H9 (cell line): Measurements from ENCODE around the gene LEFTY1. TPM values are rescaled to one million over a fixed set of nuclear protein-coding genes. Genes with fewer than 3 reads are reported as not detected.

Experiments
- DNase-seq: peaks from one replicate; pipeline ENCODE4 v3.0.0-alpha.2; 2017
- H2AFZ ChIP-seq: one replicate; pipeline ENCODE4 v1.6.1; 2013; ENCODE audit warnings: mild to moderate bottlenecking, low read length, control low read depth, moderate library complexity
- H2AK5ac ChIP-seq: 2 replicates; pipeline ENCODE4 v1.6.1; 2013; ENCODE audit warnings: low read length, control low read depth, mixed read lengths; ENCODE audit not compliant: insufficient read length
- H2BK120ac ChIP-seq: one replicate; pipeline ENCODE4 v1.6.1; 2013; ENCODE audit warnings: low read depth, mild to moderate bottlenecking, low read length, control low read depth, inconsistent platforms; ENCODE audit not compliant: poor library complexity, severe bottlenecking
- H2BK12ac ChIP-seq: 2 replicates; pipeline ENCODE4 v1.6.1; 2013; ENCODE audit warnings: low read length, control low read depth, mixed read lengths, low read depth; ENCODE audit not compliant: insufficient read length
- H2BK15ac ChIP-seq: 2 replicates; pipeline ENCODE4 v1.6.1; 2013; ENCODE audit warnings: low read depth, low read length, control low read depth
- H2BK20ac ChIP-seq: one replicate; pipeline ENCODE4 v1.6.1; 2013; ENCODE audit warnings: low read depth, mild to moderate bottlenecking, low read length, control low read depth, inconsistent platforms; ENCODE audit not compliant: poor library complexity, severe bottlenecking
- H2BK5ac ChIP-seq: 2 replicates; pipeline ENCODE4 v1.6.1; 2013; ENCODE audit warnings: low read length, control low read depth, mixed read lengths; ENCODE audit not compliant: insufficient read length
- H3K14ac ChIP-seq: 2 replicates; pipeline ENCODE4 v1.6.1; 2013; ENCODE audit warnings: low read length, control low read depth; ENCODE audit not compliant: insufficient read depth
- H3K18ac ChIP-seq: 2 replicates; pipeline ENCODE4 v1.6.1; 2013; ENCODE audit warnings: low read depth, mild to moderate bottlenecking, mixed read lengths, low read length, control low read depth; ENCODE audit not compliant: insufficient read length
- H3K23ac ChIP-seq: 2 replicates; pipeline ENCODE4 v1.6.1; 2013; ENCODE audit warnings: low read length, control low read depth, mixed read lengths, low read depth; ENCODE audit not compliant: insufficient read length
- H3K23me2 ChIP-seq: 2 replicates; pipeline ENCODE4 v1.6.1; 2013; ENCODE audit warnings: low read depth, mild to moderate bottlenecking, mixed read lengths, low read length, control low read depth; ENCODE audit not compliant: insufficient read length, poor library complexity, severe bottlenecking
- H3K27ac ChIP-seq: 2 replicates; pipeline ENCODE4 v1.5.1; 2013; ENCODE audit warnings: low read length, control low read depth, mixed read lengths, low read depth; ENCODE audit not compliant: insufficient read length
- H3K27me3 ChIP-seq: 2 replicates; pipeline ENCODE4 v1.6.1; 2013; ENCODE audit warnings: low read length, control low read depth, inconsistent platforms; ENCODE audit not compliant: insufficient read depth
- H3K4ac ChIP-seq: 2 replicates; pipeline ENCODE4 v1.6.1; 2013; ENCODE audit warnings: low read depth, mild to moderate bottlenecking, control low read depth, inconsistent platforms, low read length, moderate library complexity
- H3K4me1 ChIP-seq: 2 replicates; pipeline ENCODE4 v1.6.1; 2013; ENCODE audit warnings: low read length, control low read depth, inconsistent platforms; ENCODE audit not compliant: insufficient read depth
- H3K4me2 ChIP-seq: 2 replicates; pipeline ENCODE4 v1.6.1; 2013; ENCODE audit warnings: low read length, control low read depth, mixed read lengths; ENCODE audit not compliant: insufficient read length, insufficient read depth
- H3K56ac ChIP-seq: 2 replicates; pipeline ENCODE4 v1.6.1; 2013; ENCODE audit warnings: low read depth, mild to moderate bottlenecking, mixed read lengths, low read length, control low read depth; ENCODE audit not compliant: insufficient read length
- H3K79me1 ChIP-seq: 2 replicates; pipeline ENCODE4 v1.6.1; 2013; ENCODE audit warnings: low read depth, mild to moderate bottlenecking, moderate library complexity, low read length, control low read depth, inconsistent platforms; ENCODE audit not compliant: insufficient read depth, poor library complexity, severe bottlenecking
- H3K79me2 ChIP-seq: 2 replicates; pipeline ENCODE4 v1.6.1; 2013; ENCODE audit warnings: low read length, control low read depth, inconsistent platforms; ENCODE audit not compliant: insufficient read depth
- H3K9ac ChIP-seq: 2 replicates; pipeline ENCODE4 v1.6.1; 2013; ENCODE audit warnings: low read length, control low read depth, mixed read lengths; ENCODE audit not compliant: insufficient read length; ENCODE audit errors: extremely low read depth
- H3K9me3 ChIP-seq: one replicate; pipeline ENCODE4 v1.6.1; 2013; ENCODE audit warnings: low read depth, low read length, inconsistent platforms; ENCODE audit not compliant: control insufficient read depth
- H3T11ph ChIP-seq: one replicate; pipeline ENCODE4 v1.6.1; 2013; ENCODE audit warnings: mild to moderate bottlenecking, low read length, control low read depth, inconsistent platforms
- H4K20me1 ChIP-seq: one replicate; pipeline ENCODE4 v1.6.1; 2013; ENCODE audit not compliant: control insufficient read depth, insufficient read length, insufficient read depth
- H4K5ac ChIP-seq: 2 replicates; pipeline ENCODE4 v1.6.1; 2013; ENCODE audit warnings: low read depth, mild to moderate bottlenecking, mixed read lengths, low read length, control low read depth; ENCODE audit not compliant: insufficient read length
- H4K8ac ChIP-seq: replicated peaks from 2 replicates; pipeline ENCODE4 v1.6.1; 2013; ENCODE audit warnings: low read length, control low read depth, mixed read lengths, low read depth; ENCODE audit not compliant: insufficient read length
- H4K91ac ChIP-seq: 2 replicates; pipeline ENCODE4 v1.6.1; 2013; ENCODE audit warnings: low read depth, mild to moderate bottlenecking, moderate library complexity, mixed read lengths, low read length, control low read depth; ENCODE audit not compliant: insufficient read length
- H3K27ac Mint-ChIP-seq, 3 experiments: 2 replicates in 2 of 3; 3 replicates in 1 of 3; pipeline ENCODE4 v1.8.0; 2020 to 2021; ENCODE audit warnings: mixed read lengths in 3 of 3, mild to moderate bottlenecking in 1 of 3, moderate library complexity in 1 of 3
- H3K27me3 Mint-ChIP-seq: 2 replicates; pipeline ENCODE4 v1.8.0; 2021; ENCODE audit warnings: low read depth, mild to moderate bottlenecking, moderate library complexity, mixed read lengths
- H3K36me3 Mint-ChIP-seq, 3 experiments: 2 replicates in 2 of 3; 3 replicates in 1 of 3; pipeline ENCODE4 v1.8.0; 2020 to 2021; ENCODE audit warnings: low read depth in 3 of 3, mixed read lengths in 3 of 3; ENCODE audit not compliant: insufficient read depth in 1 of 3
- H3K4me1 Mint-ChIP-seq, 2 experiments: 2 replicates each; pipeline ENCODE4 v1.8.0; 2020; ENCODE audit warnings: mixed read lengths in 2 of 2
- H3K4me3 Mint-ChIP-seq, 2 experiments: 2 replicates in 1 of 2; 3 replicates in 1 of 2; pipeline ENCODE4 v1.8.0; 2020 to 2021; ENCODE audit warnings: mild to moderate bottlenecking in 2 of 2, mixed read lengths in 2 of 2, moderate library complexity in 1 of 2
- H3K9me3 Mint-ChIP-seq, 2 experiments: 2 replicates in 1 of 2; 3 replicates in 1 of 2; pipeline ENCODE4 v1.8.0; 2020; ENCODE audit warnings: mild to moderate bottlenecking in 2 of 2, mixed read lengths in 2 of 2, moderate library complexity in 1 of 2
- CTCF ChIP-seq: fragments of 200-600 bp; sonication (generic); conservative IDR thresholded peaks from 3 replicates; pipeline ENCODE4 v1.8.0; 2021; ENCODE audit warnings: antibody characterized with exemption, mild to moderate bottlenecking
- WGBS: extraction: QIAGEN DNeasy Blood & Tissue Kit; methylation state at CpG from one replicate; pipeline ENCODE4 v1.1.7; 2013; ENCODE audit warnings: missing lambda C conversion rate, low lambda C conversion rate, mixed read lengths; ENCODE audit not compliant: insufficient read length; ENCODE audit errors: extremely low coverage; 5-methylcytosine and 5-hydroxymethylcytosine counted together
- total RNA-seq: library from RNA; stranded (reverse); gene quantifications from 2 replicates; pipeline ENCODE4 v1.2.1, GENCODE V29; 2021

Gene LEFTY1
- total RNA-seq, 1 experiment from 2014 or later: 107 TPM

- Histone ChIP-seq H3K23ac (no peak overlapping the region), H3K27ac (no peak overlapping the region), H3K56ac (no peak overlapping the region), H4K8ac (no peak overlapping the region), H3K14ac (no peak overlapping the region), H4K91ac (no peak overlapping the region), H3T11ph (no peak overlapping the region), H2BK120ac (no peak overlapping the region), H3K4ac (no peak overlapping the region), H3K9ac (no peak overlapping the region), H2AK5ac (no peak overlapping the region), H4K20me1 (no peaks in the 10 kb centered on the region), H4K5ac (no peak overlapping the region), H3K18ac (no peak overlapping the region), H3K23me2 (no peaks in the 10 kb centered on the region), H3K4me2 (no peak overlapping the region), H2BK20ac (no peak overlapping the region), H3K9me3 (no peaks in the 10 kb centered on the region), H3K4me1 (no peaks in the 10 kb centered on the region; the same call in 1 of the 2 replicates), H2BK5ac (no peak overlapping the region), H2BK15ac (no peak overlapping the region), H3K79me1 (no peaks in the 10 kb centered on the region), H3K27me3 (no peaks in the 10 kb centered on the region), H2BK12ac (no peak overlapping the region), H3K79me2 (no peaks in the 10 kb centered on the region), H2AFZ (no peak overlapping the region)
- peak overlapping the region in 2 of 3 experiments; percentile 35 to 52; a peak in 2 of 7 replicates for H3K27ac Mint-ChIP-seq
- no CpG with 5 or more reads among the region's 2 CpGs for WGBS
- TF ChIP-seq CTCF: no peak
- H3K4me3 Mint-ChIP-seq: no peak overlapping the region
- H3K27me3 Mint-ChIP-seq: peaks cover 5% of the 10 kb centered on the region; the same call in 1 of the 2 replicates
- no peak for DNase-seq
- no peaks in the 10 kb centered on the region for H3K9me3 Mint-ChIP-seq
- H3K36me3 Mint-ChIP-seq: no peaks in the 10 kb centered on the region
- peaks cover 18 to 23% of the 10 kb centered on the region in 2 experiments for H3K4me1 Mint-ChIP-seq
Measured at GRCh38 chr1:225908773-225909172, 19.8 kb upstream of the LEFTY1 start.
